22Rv1 (cell line): ENCODE measurements around the gene ATP11A.

Source experiments
- H3K27ac ChIP-seq: fragments of 450-650 bp; 2 replicates; pipeline ENCODE4 v1.5.1; 2017
- ZFX ChIP-seq: fragments of 450-650 bp; IDR thresholded peaks from 2 replicates; pipeline ENCODE4 v1.6.1; 2017; ENCODE audit warnings: antibody characterized with exemption, borderline replicate concordance
- TF ChIP-seq, protein P1 (sequence below): fragments of 450-650 bp; IDR thresholded peaks from 2 replicates; pipeline ENCODE4 v1.5.1; 2017; ENCODE audit warnings: mild to moderate bottlenecking

The ATP11A gene

GRCh38 chr13:112687836-112688559 lies 1.8 kb upstream of the ATP11A start:
- no peak overlapping the region for H3K27ac ChIP-seq
- TF ChIP-seq, protein P1, sequence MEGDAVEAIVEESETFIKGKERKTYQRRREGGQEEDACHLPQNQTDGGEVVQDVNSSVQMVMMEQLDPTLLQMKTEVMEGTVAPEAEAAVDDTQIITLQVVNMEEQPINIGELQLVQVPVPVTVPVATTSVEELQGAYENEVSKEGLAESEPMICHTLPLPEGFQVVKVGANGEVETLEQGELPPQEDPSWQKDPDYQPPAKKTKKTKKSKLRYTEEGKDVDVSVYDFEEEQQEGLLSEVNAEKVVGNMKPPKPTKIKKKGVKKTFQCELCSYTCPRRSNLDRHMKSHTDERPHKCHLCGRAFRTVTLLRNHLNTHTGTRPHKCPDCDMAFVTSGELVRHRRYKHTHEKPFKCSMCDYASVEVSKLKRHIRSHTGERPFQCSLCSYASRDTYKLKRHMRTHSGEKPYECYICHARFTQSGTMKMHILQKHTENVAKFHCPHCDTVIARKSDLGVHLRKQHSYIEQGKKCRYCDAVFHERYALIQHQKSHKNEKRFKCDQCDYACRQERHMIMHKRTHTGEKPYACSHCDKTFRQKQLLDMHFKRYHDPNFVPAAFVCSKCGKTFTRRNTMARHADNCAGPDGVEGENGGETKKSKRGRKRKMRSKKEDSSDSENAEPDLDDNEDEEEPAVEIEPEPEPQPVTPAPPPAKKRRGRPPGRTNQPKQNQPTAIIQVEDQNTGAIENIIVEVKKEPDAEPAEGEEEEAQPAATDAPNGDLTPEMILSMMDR, result no peak
- TF ChIP-seq ZFX, result no peak

DNA sequence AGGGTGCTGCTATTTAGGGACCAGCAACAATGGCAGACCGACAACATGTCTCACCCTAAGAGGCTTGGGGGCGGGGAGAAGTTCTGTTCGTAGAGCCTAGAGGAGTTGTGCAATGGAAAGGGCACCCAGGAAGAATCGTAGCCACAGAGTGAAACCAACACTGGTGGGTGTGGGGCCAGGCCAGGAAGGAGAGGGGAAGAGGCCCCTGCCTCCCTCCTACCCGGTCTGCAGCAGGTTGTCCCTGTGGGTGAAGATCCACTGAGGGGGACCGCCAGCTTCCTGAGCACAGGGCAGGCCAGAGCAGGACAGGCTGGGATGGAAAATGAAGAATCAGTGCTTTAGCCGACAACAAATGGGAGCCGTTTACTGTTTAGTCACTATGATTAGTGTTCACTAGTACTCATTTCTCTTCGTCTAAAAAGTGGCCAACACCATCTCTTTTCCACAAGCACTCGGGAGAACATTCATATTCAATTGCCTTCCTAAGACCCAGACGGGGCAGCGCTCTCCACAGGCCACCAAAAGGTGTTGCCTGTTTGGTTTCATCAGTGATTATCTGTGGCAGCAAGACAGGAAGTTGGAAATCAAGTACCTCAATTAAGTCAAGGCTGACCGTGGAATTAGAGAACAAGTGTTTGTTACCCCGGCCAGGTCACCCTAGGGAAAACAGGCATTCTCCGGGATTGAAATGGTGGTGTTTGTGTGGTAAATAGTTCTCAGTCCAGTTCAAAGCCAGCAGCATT lies 1.1 kb upstream of the ATP11A start:
- TF ChIP-seq, protein P1, result no peak
- H3K27ac ChIP-seq, result no peak overlapping the region

- TF ChIP-seq, protein P1, result no peak
- no peak for TF ChIP-seq ZFX
- H3K27ac ChIP-seq, result no peak overlapping the region
Measured at GRCh38 chr13:112690283-112690929, 568 bp downstream of the ATP11A start.

DNA sequence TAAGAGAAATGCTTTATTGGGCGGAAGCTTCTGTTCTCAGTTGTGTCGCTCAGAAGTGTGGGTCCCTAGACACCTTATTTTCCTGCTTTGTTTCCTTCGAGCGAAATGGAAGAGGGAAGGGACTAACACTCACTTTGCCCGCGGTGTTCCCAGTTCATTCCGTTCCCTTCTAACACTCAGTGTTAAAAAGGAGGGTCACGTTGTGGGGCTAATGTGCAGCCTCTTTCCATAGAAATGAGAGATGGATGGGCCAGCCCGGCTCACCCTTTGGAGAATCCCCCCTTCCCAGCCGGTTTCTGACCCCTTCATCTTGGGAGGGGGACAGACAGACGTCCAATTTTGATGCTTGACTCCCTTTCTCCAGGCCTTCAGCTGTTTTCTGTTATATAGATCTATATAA lies 2.3 kb downstream of the ATP11A start:
- no peak for TF ChIP-seq ZFX
- TF ChIP-seq, protein P1, result no peak
- H3K27ac ChIP-seq, result no peak overlapping the region

- no peak for TF ChIP-seq ZFX
- TF ChIP-seq, protein P1, result no peak
- H3K27ac ChIP-seq, result no peak overlapping the region
Measured at GRCh38 chr13:112692586-112692985, 2.7 kb downstream of the ATP11A start.

DNA sequence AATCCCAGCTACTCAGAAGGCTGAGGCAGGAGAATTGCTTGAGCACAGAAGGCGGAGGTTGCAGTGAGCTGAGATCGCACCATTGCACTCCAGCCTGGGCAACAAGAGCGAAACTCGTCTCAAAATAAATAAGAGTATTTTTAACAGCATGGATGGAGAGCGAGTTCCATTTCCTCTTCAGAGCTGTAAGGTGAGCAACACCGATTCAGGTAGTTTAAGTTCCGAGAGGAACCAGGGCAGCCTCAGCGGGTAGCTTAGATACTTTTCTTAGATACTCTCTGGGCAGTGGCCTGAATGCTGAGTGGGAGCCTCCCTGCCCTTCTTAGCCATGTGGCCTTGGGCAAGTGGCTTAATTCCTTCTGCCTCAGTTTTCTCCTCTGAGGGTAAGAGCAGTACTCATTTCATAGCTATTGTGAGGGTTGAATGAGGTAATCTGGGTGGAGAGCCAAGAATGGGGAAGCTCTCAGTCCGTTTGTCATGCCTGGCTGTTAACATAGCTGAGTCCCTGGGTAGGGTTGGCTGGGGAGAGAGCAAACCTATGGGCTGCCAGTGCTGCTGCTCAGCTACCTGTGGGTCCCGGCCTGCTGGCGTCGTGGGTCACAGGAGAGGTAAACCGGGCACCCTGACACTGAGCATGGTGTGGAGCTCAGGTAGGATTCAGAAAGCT lies 4.1 kb downstream of the ATP11A start:
- no peak overlapping the region for H3K27ac ChIP-seq
- TF ChIP-seq ZFX, result no peak
- TF ChIP-seq, protein P1, result no peak
